Smooth muscle cell (in vitro differentiated cells): Measurements from ENCODE around the gene PRKCZ. TPM values are rescaled to one million over a fixed set of nuclear protein-coding genes. Genes with fewer than 3 reads are reported as not detected.

Experiments
- DNase-seq: peaks from one replicate; lab custom pipeline; 2025; ENCODE audit not compliant: unreplicated experiment; lab: John Stamatoyannopoulos, UW
- H2AFZ ChIP-seq: fragments of 200-600 bp; sonication (generic); 2 replicates; pipeline ENCODE4 v1.6.0; 2016; ENCODE audit warnings: antibody characterized with exemption, low read depth, mild to moderate bottlenecking
- H3F3A ChIP-seq: fragments of 200-600 bp; sonication (generic); 2 replicates; pipeline ENCODE4 v1.6.0; 2017; ENCODE audit warnings: antibody characterized with exemption, low read depth
- H3K27ac ChIP-seq: fragments of 200-600 bp; sonication (generic); 2 replicates; pipeline ENCODE4 v1.5.1; 2016; ENCODE audit warnings: low read depth, mild to moderate bottlenecking
- H3K27me3 ChIP-seq: fragments of 200-600 bp; sonication (generic); 2 replicates; pipeline ENCODE4 v1.6.1; 2016; ENCODE audit warnings: low read depth, mild to moderate bottlenecking
- H3K36me3 ChIP-seq: fragments of 200-600 bp; sonication (generic); 2 replicates; pipeline ENCODE4 v1.5.1; 2016; ENCODE audit warnings: low read depth
- H3K4me1 ChIP-seq: fragments of 200-600 bp; sonication (generic); 2 replicates; pipeline ENCODE4 v1.5.1; 2016; ENCODE audit warnings: low read depth
- H3K4me2 ChIP-seq: fragments of 200-600 bp; sonication (generic); 2 replicates; pipeline ENCODE4 v1.6.0; 2016; ENCODE audit warnings: mild to moderate bottlenecking
- H3K4me3 ChIP-seq: fragments of 200-600 bp; sonication (generic); 2 replicates; pipeline ENCODE4 v1.5.1; 2016; ENCODE audit warnings: mild to moderate bottlenecking
- H3K79me2 ChIP-seq: fragments of 200-600 bp; sonication (generic); 2 replicates; pipeline ENCODE4 v1.6.0; 2016; ENCODE audit warnings: low read depth, mild to moderate bottlenecking
- H3K9ac ChIP-seq: fragments of 200-600 bp; sonication (generic); 2 replicates; pipeline ENCODE4 v1.6.0; 2016; ENCODE audit warnings: low read depth
- H3K9me3 ChIP-seq: fragments of 200-600 bp; sonication (generic); replicated peaks from 2 replicates; pipeline ENCODE4 v1.5.1; 2016; ENCODE audit warnings: low read depth
- H4K20me1 ChIP-seq: fragments of 200-600 bp; sonication (generic); 2 replicates; pipeline ENCODE4 v1.6.0; 2016; ENCODE audit warnings: low read depth
- CTCF ChIP-seq: fragments of 200-600 bp; sonication (generic); IDR thresholded peaks from 2 replicates; pipeline ENCODE4 v1.5.1; 2017; ENCODE audit warnings: borderline replicate concordance, mild to moderate bottlenecking, antibody characterized with exemption; ENCODE audit not compliant: insufficient read depth, poor library complexity, severe bottlenecking
- WGBS: methylation state at CpG from one replicate; pipeline ENCODE4 v1.1.7; 2016; ENCODE audit warnings: low lambda C conversion rate; 5-methylcytosine and 5-hydroxymethylcytosine counted together
- polyA plus RNA-seq: library from polyadenylated mRNA; unstranded; fragments of >200 nt; fragmentation: Nextera tagmentation; extraction: Ambion mirVana; gene quantifications from 2 replicates; pipeline ENCODE4 v1.2.1, GENCODE V29; 2016
- total RNA-seq: library from RNA; depleted of rRNA; stranded (reverse); fragments of >200 nt; gene quantifications from 2 replicates; pipeline ENCODE4 v1.2.3, GENCODE V29; 2014

Gene PRKCZ
- total and polyA plus RNA-seq, 2 experiments from 2014 or later, result 5.8 to 10.3 TPM

GRCh38 chr1:2056955-2057590 lies 6.9 kb downstream of the PRKCZ start:
- Histone ChIP-seq H3K4me1 (no peaks in the 10 kb centered on the region), H3K9me3 (no peaks in the 10 kb centered on the region), H4K20me1 (peaks cover 4% of the 10 kb centered on the region), H3K36me3 (no peaks in the 10 kb centered on the region), H3K27ac (no peak overlapping the region), H3F3A (no peaks in the 10 kb centered on the region), H2AFZ (no peak overlapping the region), H3K4me3 (no peak overlapping the region), H3K27me3 (peaks cover 3% of the 10 kb centered on the region), H3K9ac (no peak overlapping the region), H3K4me2 (no peak overlapping the region), H3K79me2 (no peaks in the 10 kb centered on the region)
- DNase-seq, result no peak
- WGBS, result 97% methylated on average over 25 of the region's 25 CpGs
- TF ChIP-seq CTCF, result no peak

DNA sequence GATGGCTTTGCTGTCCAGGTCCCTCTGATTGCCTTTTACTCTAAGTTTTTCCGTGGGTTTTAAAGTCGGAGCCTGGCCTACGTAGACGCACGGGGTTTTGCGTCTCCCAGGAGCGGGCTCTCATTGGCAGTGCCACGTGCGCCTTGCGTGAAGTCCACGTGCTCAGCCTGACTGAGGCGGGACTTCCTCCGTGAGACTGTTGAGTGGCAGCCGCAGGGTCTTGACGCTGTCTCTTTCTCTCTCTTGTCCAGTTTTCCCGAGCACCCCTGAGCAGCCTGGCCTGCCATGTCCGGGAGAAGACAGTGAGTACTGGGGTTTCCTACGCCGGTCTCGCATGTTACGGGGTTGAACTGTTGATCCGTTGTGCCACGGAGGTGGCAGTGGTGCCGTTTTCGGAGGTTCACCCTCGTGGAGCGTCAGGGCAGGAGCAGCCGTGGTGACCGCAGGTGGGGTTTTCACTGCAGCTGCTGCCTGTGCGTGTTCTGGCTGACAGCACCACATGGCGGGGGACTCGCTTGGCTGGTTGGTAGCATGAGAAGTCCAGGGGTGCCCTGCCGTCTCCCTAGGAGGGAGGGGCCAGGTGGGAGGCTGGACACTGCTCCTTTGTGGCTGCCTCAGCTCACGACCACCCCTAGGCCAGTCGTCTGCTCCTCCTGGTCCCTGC lies 9.2 kb downstream of the PRKCZ start:
- H3K9ac ChIP-seq, result no peak overlapping the region
- no peak for DNase-seq
- H3K9me3 ChIP-seq, result no peaks in the 10 kb centered on the region
- H3K4me1 ChIP-seq, result no peaks in the 10 kb centered on the region
- no peak overlapping the region for H3K4me2 ChIP-seq
- no peak for TF ChIP-seq CTCF
- H2AFZ ChIP-seq, result no peak overlapping the region
- H3K4me3 ChIP-seq, result no peak overlapping the region
- no peaks in the 10 kb centered on the region for H3K27me3 ChIP-seq
- no peaks in the 10 kb centered on the region for H3F3A ChIP-seq
- no peaks in the 10 kb centered on the region for H4K20me1 ChIP-seq
- WGBS, result 97% methylated on average over 35 of the region's 35 CpGs
- H3K36me3 ChIP-seq, result no peaks in the 10 kb centered on the region
- H3K79me2 ChIP-seq, result no peaks in the 10 kb centered on the region
- no peak overlapping the region for H3K27ac ChIP-seq

GRCh38 chr1:2060072-2060471 lies 9.9 kb downstream of the PRKCZ start:
- H3K4me3 ChIP-seq, result no peak overlapping the region
- no peak for TF ChIP-seq CTCF
- H3K27me3 ChIP-seq, result no peaks in the 10 kb centered on the region
- H3K79me2 ChIP-seq, result no peaks in the 10 kb centered on the region
- no peak overlapping the region for H2AFZ ChIP-seq
- no peaks in the 10 kb centered on the region for H3K4me1 ChIP-seq
- no peak for DNase-seq
- no peaks in the 10 kb centered on the region for H3K36me3 ChIP-seq
- H3K27ac ChIP-seq, result no peak overlapping the region
- H3K4me2 ChIP-seq, result no peak overlapping the region
- no peaks in the 10 kb centered on the region for H3F3A ChIP-seq
- H4K20me1 ChIP-seq, result no peaks in the 10 kb centered on the region
- H3K9ac ChIP-seq, result no peak overlapping the region
- H3K9me3 ChIP-seq, result no peaks in the 10 kb centered on the region
- 96% methylated on average over 15 of the region's 15 CpGs for WGBS

- no peak overlapping the region for H3K4me2 ChIP-seq
- H3K4me3 ChIP-seq, result no peak overlapping the region
- H4K20me1 ChIP-seq, result no peaks in the 10 kb centered on the region
- TF ChIP-seq CTCF, result no peak
- H3K79me2 ChIP-seq, result no peaks in the 10 kb centered on the region
- DNase-seq, result no peak
- no peaks in the 10 kb centered on the region for H3F3A ChIP-seq
- H3K27me3 ChIP-seq, result no peaks in the 10 kb centered on the region
- no peak overlapping the region for H3K9ac ChIP-seq
- no peaks in the 10 kb centered on the region for H3K4me1 ChIP-seq
- no peak overlapping the region for H3K27ac ChIP-seq
- no peak overlapping the region for H2AFZ ChIP-seq
- no peaks in the 10 kb centered on the region for H3K9me3 ChIP-seq
- WGBS, result 95% methylated on average over 23 of the region's 23 CpGs
- no peaks in the 10 kb centered on the region for H3K36me3 ChIP-seq
Measured at GRCh38 chr1:2060535-2060934, 10.3 kb downstream of the PRKCZ start.
